Neuronal stem cell (in vitro differentiated cells): ENCODE results near the gene PDXDC1.
"Not testable (repeated sequence)": the region's sequence is repeated elsewhere in the genome, so short reads cannot be mapped to it uniquely, and the experiment has no call there.

Experiments used
- DNase-seq: peaks from one replicate; pipeline ENCODE4 v3.0.0-alpha.2; 2013; ENCODE audit warnings: low spot score
- H2AFZ ChIP-seq: one replicate; pipeline ENCODE4 v1.6.1; 2013; ENCODE audit warnings: mild to moderate bottlenecking, low read length, inconsistent platforms
- H2AK5ac ChIP-seq: 2 replicates; pipeline ENCODE4 v1.6.1; 2013; ENCODE audit warnings: low read depth, mild to moderate bottlenecking, inconsistent platforms, low read length, moderate library complexity, mixed read lengths
- H2BK120ac ChIP-seq: 2 replicates; pipeline ENCODE4 v1.6.1; 2013; ENCODE audit warnings: low read depth, mild to moderate bottlenecking, inconsistent platforms, low read length, moderate library complexity, mixed read lengths
- H2BK12ac ChIP-seq: one replicate; pipeline ENCODE4 v1.6.1; 2013; ENCODE audit warnings: low read length, inconsistent platforms
- H2BK15ac ChIP-seq: 2 replicates; pipeline ENCODE4 v1.6.1; 2013; ENCODE audit warnings: mild to moderate bottlenecking, low read length, inconsistent platforms, mixed read lengths
- H2BK5ac ChIP-seq: one replicate; pipeline ENCODE4 v1.6.1; 2013; ENCODE audit warnings: inconsistent platforms, mild to moderate bottlenecking, low read length, moderate library complexity
- H3K14ac ChIP-seq: one replicate; pipeline ENCODE4 v1.6.1; 2013; ENCODE audit warnings: low read length, inconsistent platforms
- H3K18ac ChIP-seq: 2 replicates; pipeline ENCODE4 v1.6.1; 2013; ENCODE audit warnings: low read length, inconsistent platforms
- H3K23ac ChIP-seq: 2 replicates; pipeline ENCODE4 v1.6.1; 2013; ENCODE audit warnings: low read depth, mild to moderate bottlenecking, mixed read lengths, low read length, inconsistent platforms; ENCODE audit not compliant: poor library complexity
- H3K27ac ChIP-seq: replicated peaks from 3 replicates; pipeline ENCODE4 v1.5.1; 2013; ENCODE audit warnings: low read length, inconsistent platforms
- H3K27me3 ChIP-seq, 3 experiments: 2 replicates each; pipeline ENCODE4 v1.6.1; 2013; ENCODE audit warnings: low read length in 3 of 3, mild to moderate bottlenecking in 2 of 3, inconsistent platforms in 1 of 3, low read depth in 1 of 3, mixed read lengths in 1 of 3, moderate library complexity in 1 of 3; ENCODE audit not compliant: control insufficient read depth in 3 of 3, insufficient read depth in 3 of 3
- H3K36me3 ChIP-seq, 2 donors: replicated peaks in 1 of 2; 2 replicates each; pipeline ENCODE4 v1.6.1; 2013; ENCODE audit warnings: low read length in 2 of 2; ENCODE audit not compliant: control insufficient read depth in 2 of 2, insufficient read depth in 2 of 2
- H3K4ac ChIP-seq: 2 replicates; pipeline ENCODE4 v1.6.1; 2013; ENCODE audit warnings: inconsistent platforms, mild to moderate bottlenecking, low read length, moderate library complexity
- H3K4me1 ChIP-seq, 2 donors: 1 replicate in 1 of 2; 2 replicates in 1 of 2; pipeline ENCODE4 v1.6.1; 2013; ENCODE audit warnings: low read length in 2 of 2, low read depth in 1 of 2; ENCODE audit not compliant: control insufficient read depth in 2 of 2, insufficient read depth in 1 of 2
- H3K4me2 ChIP-seq: one replicate; pipeline ENCODE4 v1.6.1; 2013; ENCODE audit warnings: mild to moderate bottlenecking, low read length, inconsistent platforms; ENCODE audit not compliant: insufficient read depth, poor library complexity, severe bottlenecking
- H3K4me3 ChIP-seq, 2 donors: 2 replicates each; pipeline ENCODE4 v1.5.1; 2013; ENCODE audit warnings: low read length in 2 of 2, mild to moderate bottlenecking in 2 of 2, inconsistent platforms in 1 of 2, moderate library complexity in 1 of 2
- H3K79me1 ChIP-seq: one replicate; pipeline ENCODE4 v1.6.1; 2013; ENCODE audit warnings: low read depth, mild to moderate bottlenecking, inconsistent platforms, low read length, moderate library complexity
- H3K9ac ChIP-seq: one replicate; pipeline ENCODE4 v1.6.1; 2013; ENCODE audit warnings: mild to moderate bottlenecking, low read depth, low read length, inconsistent platforms; ENCODE audit not compliant: poor library complexity
- H3K9me3 ChIP-seq, 2 donors: replicated peaks in 1 of 2; 2 replicates each; pipeline versions ENCODE3 to v1.6.1; 2013; ENCODE audit warnings: low read length in 2 of 2, mild to moderate bottlenecking in 2 of 2, inconsistent platforms in 1 of 2, low read depth in 1 of 2, mixed read lengths in 1 of 2, moderate library complexity in 1 of 2; ENCODE audit not compliant: control insufficient read depth in 2 of 2, insufficient read depth in 1 of 2
- H4K8ac ChIP-seq: one replicate; pipeline ENCODE4 v1.6.1; 2013; ENCODE audit warnings: low read depth, mild to moderate bottlenecking, inconsistent platforms, low read length, moderate library complexity
- H4K91ac ChIP-seq: one replicate; pipeline ENCODE4 v1.6.1; 2013; ENCODE audit warnings: low read length, low read depth, mild to moderate bottlenecking, inconsistent platforms; ENCODE audit not compliant: poor library complexity
- WGBS, 2 donors: extraction: QIAGEN DNeasy Blood & Tissue Kit; methylation state at CpG; one replicate each; pipeline ENCODE4 v1.1.7; 2013; ENCODE audit warnings: missing lambda C conversion rate in 2 of 2, mixed read lengths in 1 of 2; ENCODE audit not compliant: insufficient read length in 2 of 2, insufficient replicate concordance in 1 of 2; ENCODE audit errors: extremely low coverage in 2 of 2; 5-methylcytosine and 5-hydroxymethylcytosine counted together

Gene PDXDC1

GRCh38 chr16:15096583-15096972, 121.8 kb downstream of the PDXDC1 start:
- not testable (repeated sequence) for H3K23ac ChIP-seq, H3K27me3 ChIP-seq, H2BK120ac ChIP-seq, H3K9ac ChIP-seq, H2BK5ac ChIP-seq, H2BK15ac ChIP-seq, H3K4me2 ChIP-seq, H3K18ac ChIP-seq, H3K79me1 ChIP-seq, H2AK5ac ChIP-seq, H3K4ac ChIP-seq, H3K9me3 ChIP-seq, H3K4me3 ChIP-seq, H3K4me1 ChIP-seq, H2BK12ac ChIP-seq, H3K36me3 ChIP-seq, H4K91ac ChIP-seq, H3K27ac ChIP-seq, H4K8ac ChIP-seq, H3K14ac ChIP-seq, DNase-seq, H2AFZ ChIP-seq
- no CpG with 5 or more reads among the region's 9 CpGs for WGBS, 2 donors

- H3K23ac ChIP-seq, DNase-seq, H3K4me2 ChIP-seq, H3K9ac ChIP-seq, H3K4me3 ChIP-seq, H2AFZ ChIP-seq, H4K8ac ChIP-seq, H3K18ac ChIP-seq, H3K27me3 ChIP-seq, H3K79me1 ChIP-seq, H2BK5ac ChIP-seq, H2BK12ac ChIP-seq, H3K4ac ChIP-seq, H2AK5ac ChIP-seq, H4K91ac ChIP-seq, H2BK15ac ChIP-seq, H3K27ac ChIP-seq, H3K36me3 ChIP-seq, H3K14ac ChIP-seq, H3K9me3 ChIP-seq, H3K4me1 ChIP-seq, H2BK120ac ChIP-seq: not testable (repeated sequence)
- WGBS, 2 donors: no CpG with 5 or more reads among the region's 2 CpGs
These were observed 124.6 kb downstream of the PDXDC1 start for GRCh38 chr16:15099366-15099909.

- H2AFZ ChIP-seq, H4K91ac ChIP-seq, H2BK15ac ChIP-seq, H3K23ac ChIP-seq, H4K8ac ChIP-seq, DNase-seq, H3K27ac ChIP-seq, H2AK5ac ChIP-seq, H3K4ac ChIP-seq, H3K18ac ChIP-seq, H3K9ac ChIP-seq, H3K9me3 ChIP-seq, H3K4me3 ChIP-seq, H2BK12ac ChIP-seq, H3K36me3 ChIP-seq, H3K27me3 ChIP-seq, H2BK5ac ChIP-seq, H3K4me2 ChIP-seq, H3K4me1 ChIP-seq, H3K14ac ChIP-seq, H3K79me1 ChIP-seq, H2BK120ac ChIP-seq: not testable (repeated sequence)
- WGBS, 2 donors: no CpG with 5 or more reads among the region's 5 CpGs
These were observed 125.7 kb downstream of the PDXDC1 start for GRCh38 chr16:15100372-15100987.

GRCh38 chr16:15127641-15128425, 153.0 kb downstream of the PDXDC1 start:
- not testable (repeated sequence) for H3K79me1 ChIP-seq, H3K18ac ChIP-seq, H3K4me3 ChIP-seq, H4K8ac ChIP-seq, H2BK5ac ChIP-seq, H3K9ac ChIP-seq, H3K14ac ChIP-seq, H3K36me3 ChIP-seq, DNase-seq, H4K91ac ChIP-seq, H2BK120ac ChIP-seq, H3K23ac ChIP-seq, H3K4ac ChIP-seq, H2AK5ac ChIP-seq, H3K4me2 ChIP-seq, H2AFZ ChIP-seq, H3K4me1 ChIP-seq, H2BK15ac ChIP-seq, H3K9me3 ChIP-seq, H3K27ac ChIP-seq, H3K27me3 ChIP-seq, H2BK12ac ChIP-seq
- no CpG with 5 or more reads among the region's 48 CpGs for WGBS, 2 donors
